GM19397 (cell line): ENCODE data around the gene SPX.
A peak's percentile ranks its signal among the peaks of the same experiment; 100 is the strongest.

Experiments used
- ATAC-seq: cut with Tn5 transposase; IDR thresholded peaks from one replicate; pipeline ENCODE4 v1.9.1; 2021; ENCODE audit warnings: mild to moderate bottlenecking, moderate library complexity; ENCODE audit not compliant: unreplicated experiment

Gene SPX

GRCh38 chr12:21577516-21577915 is 51.4 kb downstream of the SPX start:
- no peak for ATAC-seq

- ATAC-seq: peak; percentile 66
Observed at GRCh38 chr12:21580748-21581516, 54.8 kb downstream of the SPX start.
